ENCODE results near the gene NDUFV1. TPM values are rescaled to one million over a fixed set of nuclear protein-coding genes. Genes with fewer than 3 reads are reported as not detected.
"Not testable (repeated sequence)": the region's sequence is repeated elsewhere in the genome, so short reads cannot be mapped to it uniquely, and the experiment has no call there.

Gene NDUFV1
- total and polyA plus RNA-seq, 9 of the 15 experiments (the other 6 are each of a cell fraction or from before 2014, with no cell fraction given): 10.8 to 423 (median 209) TPM

- TF ChIP-seq, protein P1, sequence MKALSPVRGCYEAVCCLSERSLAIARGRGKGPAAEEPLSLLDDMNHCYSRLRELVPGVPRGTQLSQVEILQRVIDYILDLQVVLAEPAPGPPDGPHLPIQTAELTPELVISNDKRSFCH (CRISPR knock-in tag; IDR thresholded peaks at IDR 0.05): not testable (repeated sequence)
- TF ChIP-seq, protein P1 (tag; IDR thresholded peaks at IDR 0.05): peak; percentile 87
- TF ChIP-seq ZBTB12 (CRISPR knock-in tag; IDR thresholded peaks at IDR 0.05): peak; percentile 50
- not testable (repeated sequence) for TF ChIP-seq NR2C1 (IDR thresholded peaks at IDR 0.05); ZNF740 (CRISPR knock-in tag; IDR thresholded peaks at IDR 0.05)
- TF ChIP-seq NR2C1 (tag; IDR thresholded peaks at IDR 0.05): peak; percentile 74
- TF ChIP-seq MGA (IDR thresholded peaks at IDR 0.05): 0 out of 2 replicates have a peak, but pooled peaks have one; percentile 12
- TF ChIP-seq TAF7 (tag; IDR thresholded peaks at IDR 0.05): 0 out of 2 replicates have a peak, but pooled peaks have one; percentile 45
- TF ChIP-seq ZNF740 (tag; IDR thresholded peaks at IDR 0.05): peak in 1 of 2 experiments; percentile 79; a peak in 1 of 4 replicates
- peak; percentile 80; the same call in 1 of the 2 replicates for TF ChIP-seq ZNF311 (CRISPR knock-in tag; IDR thresholded peaks at IDR 0.05)
- TF ChIP-seq PYGO2 (tag; IDR thresholded peaks at IDR 0.05): peak; percentile 65
Measured at GRCh38 chr11:67604119-67604518, 2.6 kb upstream of the NDUFV1 start (continued).
